HG02981 (cell line): ENCODE measurements around the gene TTC7B.

ENCODE experiments used
- ATAC-seq: cut with Tn5 transposase; IDR thresholded peaks from one replicate; pipeline ENCODE4 v1.9.1; 2021; ENCODE audit warnings: mild to moderate bottlenecking, moderate library complexity; ENCODE audit not compliant: unreplicated experiment

TTC7B gene

DNA sequence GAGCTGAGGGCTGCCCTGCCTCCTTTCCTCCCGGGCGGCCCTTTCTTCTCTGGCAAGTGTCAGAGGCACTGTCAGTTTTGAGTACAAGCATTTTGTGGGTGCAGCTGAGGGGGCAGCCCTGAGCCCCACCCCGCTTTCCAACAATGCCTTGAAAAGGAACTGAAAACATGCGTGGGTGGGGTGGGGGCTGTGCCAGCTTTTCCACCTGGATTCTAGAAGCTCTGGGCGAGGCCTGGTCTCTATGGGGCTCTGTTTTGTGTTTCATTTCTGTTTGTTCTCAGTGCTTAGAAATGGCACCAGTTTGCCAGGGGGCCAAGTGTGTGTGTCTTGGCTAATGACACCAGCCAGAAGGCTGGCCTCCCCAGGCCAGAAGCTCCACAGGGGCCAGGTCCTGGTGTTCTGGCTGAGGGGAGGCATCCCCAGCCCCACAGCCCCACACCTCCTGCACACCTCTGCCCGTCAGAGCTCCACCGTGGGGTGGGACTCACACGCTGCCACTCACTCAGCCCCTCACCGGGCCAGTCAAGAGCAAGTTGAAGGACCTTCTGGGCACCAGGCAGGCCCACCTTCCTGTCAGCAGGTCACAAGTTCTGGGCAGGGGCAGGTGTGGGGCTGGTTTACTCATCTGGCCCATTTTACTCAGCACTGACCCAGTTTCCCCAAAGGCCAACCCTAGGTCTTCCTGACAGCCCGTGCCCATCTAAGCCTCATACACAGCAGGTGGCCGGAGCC lies 264.3 kb downstream of the TTC7B start:
- ATAC-seq, result no peak

DNA sequence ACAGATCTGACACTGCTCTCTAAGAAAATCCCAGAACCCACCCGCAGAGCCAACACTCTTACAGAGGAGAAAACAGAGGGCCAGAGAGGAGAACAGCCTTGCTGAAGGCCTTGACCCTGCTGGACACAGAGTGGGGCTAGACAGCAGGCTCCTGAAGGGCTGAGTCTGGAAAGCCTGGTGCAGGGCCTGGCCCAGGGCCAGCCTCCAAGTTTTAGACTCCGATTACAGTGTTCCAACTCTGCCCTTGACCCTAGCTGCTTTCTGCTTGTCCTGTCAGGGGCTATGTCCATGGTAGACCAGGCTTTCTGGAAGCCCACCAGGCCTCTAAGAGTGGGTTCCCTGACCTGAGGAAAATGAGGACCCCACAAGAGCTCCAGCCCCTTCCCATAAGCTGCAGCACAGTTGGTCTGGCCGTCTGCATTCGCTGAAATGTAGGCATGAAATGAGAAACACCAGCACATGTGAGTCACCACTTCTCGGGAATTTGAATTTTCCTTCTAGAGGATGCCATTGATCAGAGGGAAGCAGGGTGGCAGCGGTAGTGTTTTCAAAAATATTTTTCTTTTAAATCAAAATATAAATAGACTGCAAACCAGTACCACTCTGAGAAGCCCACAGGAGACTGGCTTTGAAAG lies 265.0 kb downstream of the TTC7B start:
- ATAC-seq, result no peak

GRCh38 chr14:90549794-90550641 lies 266.2 kb downstream of the TTC7B start:
- no peak for ATAC-seq

DNA sequence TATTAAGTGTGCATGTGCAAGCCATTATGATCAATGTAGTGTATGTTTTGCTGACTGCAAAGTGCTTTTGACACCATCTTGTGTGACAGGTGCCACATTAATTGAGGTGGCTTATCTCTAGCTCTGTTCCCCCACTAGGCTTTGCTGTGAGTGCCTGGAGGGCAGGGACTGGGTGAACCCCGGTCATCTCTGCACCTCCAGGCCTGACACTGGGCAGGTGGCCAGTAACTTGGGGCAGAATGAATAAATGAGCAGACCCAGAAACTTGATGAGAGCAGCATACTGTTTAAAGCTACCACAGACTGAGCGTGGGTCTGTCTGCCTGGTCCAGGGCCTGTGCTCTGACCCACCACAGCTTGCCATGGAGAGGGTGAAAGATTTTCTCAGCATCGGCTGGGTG lies 267.8 kb downstream of the TTC7B start:
- no peak for ATAC-seq

DNA sequence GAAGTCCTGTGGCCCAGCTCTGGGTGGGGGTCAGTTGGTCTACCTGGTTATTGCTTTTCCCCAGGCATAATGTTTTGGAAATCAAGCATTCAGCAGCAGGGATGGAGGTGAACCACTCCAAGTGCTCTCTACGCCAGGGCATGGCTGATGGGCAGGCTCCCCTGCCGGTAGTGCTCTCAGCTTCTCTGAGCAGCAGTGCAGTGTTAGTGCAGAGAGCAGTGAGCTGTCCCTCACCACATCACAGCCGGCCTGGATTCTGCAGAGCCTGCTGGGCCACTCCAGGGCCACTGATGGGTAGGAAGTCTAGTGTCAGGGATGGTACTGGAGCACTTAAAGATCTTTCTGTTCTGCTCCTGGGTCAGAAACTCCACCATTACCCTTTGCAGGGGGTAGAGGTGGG lies 268.3 kb downstream of the TTC7B start:
- ATAC-seq, result no peak

DNA sequence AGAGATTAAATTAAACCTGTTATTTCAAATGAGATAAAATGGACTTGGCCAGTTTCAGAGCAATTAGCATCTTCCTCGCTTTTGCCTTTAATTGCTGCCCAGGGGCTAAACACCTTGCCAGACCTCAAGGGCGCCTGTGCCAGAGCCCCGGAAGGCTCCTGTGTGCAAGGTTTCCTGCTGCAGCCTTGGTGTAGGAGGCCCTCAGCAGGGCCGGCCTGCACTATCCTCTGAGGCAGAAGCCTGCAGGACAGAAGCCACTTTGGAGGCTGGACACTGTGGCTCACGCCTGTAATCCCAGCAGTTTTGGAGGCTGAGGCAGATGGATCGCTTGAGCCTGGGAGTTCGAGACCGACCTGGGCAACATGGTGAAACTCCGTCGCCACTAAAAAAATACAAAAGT lies 269.0 kb downstream of the TTC7B start:
- ATAC-seq, result no peak

DNA sequence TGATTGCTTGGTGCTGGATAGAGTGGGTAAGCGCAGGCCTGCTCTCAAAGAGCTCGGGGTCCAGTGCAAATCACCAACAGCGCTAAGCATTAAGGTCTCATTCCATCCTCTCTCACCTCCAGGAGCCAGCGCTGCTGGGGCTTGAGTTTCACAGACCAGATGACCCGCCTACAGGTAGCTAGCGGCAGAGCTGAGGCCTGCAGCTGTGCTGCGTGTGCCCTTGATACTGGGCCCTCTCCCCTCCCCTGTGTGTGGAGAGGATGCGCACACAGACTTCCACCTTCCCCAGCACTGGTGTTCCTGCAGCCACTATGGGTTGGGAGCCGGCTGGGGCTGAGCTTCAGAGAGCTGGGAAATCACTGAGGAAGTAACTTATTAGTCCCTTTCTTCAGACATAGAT lies 269.5 kb downstream of the TTC7B start:
- ATAC-seq, result no peak

DNA sequence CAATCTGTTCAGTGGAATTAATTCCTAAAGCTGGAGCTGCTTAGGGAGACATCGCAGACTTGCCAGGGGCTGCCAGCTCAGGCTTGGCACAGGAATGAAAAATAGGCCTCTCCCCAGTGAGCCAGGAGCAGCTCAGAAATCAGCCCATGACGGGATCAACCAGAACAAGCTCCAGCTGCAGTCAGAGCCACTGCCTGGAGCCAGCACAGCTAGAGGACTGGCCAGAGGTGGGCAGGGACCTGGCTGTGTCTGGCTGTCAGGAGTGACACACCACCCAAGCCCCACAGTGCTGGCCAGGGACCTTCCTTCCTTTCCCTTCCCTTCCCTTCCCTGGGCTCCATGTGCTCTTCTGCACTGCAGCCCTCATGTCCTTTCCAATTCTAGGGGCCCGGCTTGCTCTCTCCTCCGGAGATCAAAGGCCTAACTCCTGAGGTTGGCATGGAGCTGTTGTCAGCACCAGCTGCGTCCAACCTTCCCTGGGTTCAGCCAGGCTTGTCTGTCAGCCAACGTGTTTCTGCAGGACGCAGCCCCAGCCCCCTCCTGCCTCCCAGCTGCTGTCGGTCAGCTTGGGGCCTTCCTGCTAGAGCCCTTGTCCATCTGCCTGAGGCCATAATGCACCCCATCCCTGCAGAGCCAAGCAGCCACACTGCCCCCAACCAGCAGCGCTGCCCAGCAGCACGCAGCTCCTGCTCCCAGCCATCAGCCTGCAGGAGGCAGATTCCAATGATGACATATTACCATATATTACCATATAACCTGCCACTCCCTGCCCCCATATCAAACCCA lies 270.1 kb downstream of the TTC7B start:
- ATAC-seq, result no peak

DNA sequence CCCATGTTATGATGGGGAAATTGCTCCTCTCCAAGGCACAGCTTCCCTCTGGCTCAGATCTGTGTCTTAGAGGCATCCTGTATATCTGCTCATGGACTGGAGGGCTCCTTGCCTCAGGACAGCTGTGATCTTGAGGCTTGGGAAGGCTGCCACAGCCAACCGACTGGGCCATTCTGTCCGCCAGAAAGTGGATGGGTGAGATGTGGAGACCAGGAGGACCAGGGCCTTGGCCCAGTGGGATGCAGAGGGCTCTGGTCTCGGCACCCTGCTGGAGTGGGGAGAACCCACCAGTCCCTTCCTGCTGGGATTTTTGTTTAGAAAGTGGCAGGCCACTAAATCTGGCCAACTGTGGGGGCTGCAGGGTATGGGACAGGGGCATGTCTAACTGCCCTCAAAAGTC lies 270.8 kb downstream of the TTC7B start:
- no peak for ATAC-seq

DNA sequence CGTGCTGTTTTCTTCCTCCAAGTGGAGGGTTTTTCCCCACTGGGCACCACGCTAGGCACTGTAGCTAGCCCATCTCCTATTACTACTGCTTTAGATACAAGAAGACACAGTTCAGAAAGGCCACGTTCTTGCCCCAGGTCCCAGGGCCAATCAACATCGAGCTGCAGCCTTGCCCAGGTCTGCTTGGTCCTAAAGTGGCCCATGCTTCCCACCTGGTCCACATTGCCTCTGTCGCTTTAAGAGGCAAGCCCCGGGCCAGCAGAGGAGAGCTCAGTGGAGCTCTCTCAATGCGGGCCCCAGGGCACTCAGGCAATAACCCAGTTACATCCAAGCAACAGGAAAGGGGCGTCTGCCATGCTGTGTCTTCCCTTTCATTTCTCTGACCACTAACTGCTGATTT lies 271.3 kb downstream of the TTC7B start:
- ATAC-seq, result no peak

GRCh38 chr14:90544566-90544965 lies 271.7 kb downstream of the TTC7B start:
- no peak for ATAC-seq

DNA sequence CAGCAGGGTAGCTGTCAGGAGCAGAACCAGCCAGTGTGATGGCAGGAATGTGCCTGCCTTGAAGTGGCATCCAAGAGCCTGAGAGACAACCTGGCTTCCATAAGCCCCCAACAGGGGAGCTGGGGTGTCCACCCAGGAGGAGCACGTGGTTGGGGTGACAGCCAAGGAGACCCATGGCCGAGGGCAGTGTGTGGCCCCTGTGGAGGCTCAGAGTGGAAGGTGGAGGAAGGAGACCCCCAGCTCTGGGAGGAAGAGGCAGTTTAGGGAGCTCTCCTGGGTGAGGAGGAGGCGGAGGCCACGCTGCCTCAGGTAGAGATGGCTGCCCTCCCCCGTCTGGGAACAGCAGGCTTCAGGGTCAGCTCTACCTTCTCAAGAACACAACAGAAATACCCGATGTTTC lies 272.4 kb downstream of the TTC7B start:
- no peak for ATAC-seq

- no peak for ATAC-seq
Observed at GRCh38 chr14:90541076-90541634, 275.1 kb downstream of the TTC7B start.

- no peak for ATAC-seq
Observed at GRCh38 chr14:90540437-90540836, 275.8 kb downstream of the TTC7B start.

- ATAC-seq, result no peak
Observed at GRCh38 chr14:90539996-90540395, 276.2 kb downstream of the TTC7B start.

- no peak for ATAC-seq
Observed at GRCh38 chr14:90539496-90539775, 276.8 kb downstream of the TTC7B start.

- ATAC-seq, result no peak
Observed at GRCh38 chr14:90538716-90539495, 277.3 kb downstream of the TTC7B start.

DNA sequence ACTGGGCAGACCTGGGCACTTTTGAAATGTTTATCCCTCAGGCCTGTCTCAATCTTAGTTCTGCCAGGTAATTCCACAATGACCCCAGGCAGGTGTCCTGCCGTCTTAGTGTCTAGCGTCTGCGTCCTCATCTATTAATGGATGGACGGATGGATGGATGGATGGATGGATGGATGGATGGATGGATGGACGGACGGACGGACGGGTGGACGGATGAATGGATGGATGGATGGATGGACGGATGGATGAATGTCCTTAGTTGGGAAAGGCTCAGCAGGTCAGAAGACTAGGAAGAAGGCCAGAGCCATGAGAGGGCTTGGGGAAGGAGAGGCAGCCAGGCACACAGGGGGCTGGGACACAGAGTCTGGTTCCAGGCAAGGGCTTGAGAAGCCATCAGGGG lies 278.1 kb downstream of the TTC7B start:
- ATAC-seq, result no peak

GRCh38 chr14:90536511-90537191 lies 279.6 kb downstream of the TTC7B start:
- no peak for ATAC-seq

GRCh38 chr14:90536092-90536491 lies 280.1 kb downstream of the TTC7B start:
- ATAC-seq, result no peak
